ENCODE measurements around the gene OR52K2.
"Not testable (repeated sequence)": the region's sequence is repeated elsewhere in the genome, so short reads cannot be mapped to it uniquely, and the experiment has no call there.

OR52K2 gene

GRCh38 chr11:4480577-4481239, 31.6 kb downstream of the OR52K2 start:
- no peak for DNase-seq (ENCODE audit: low read depth in 2 of 2)

GRCh38 chr11:4481240-4481582, 32.1 kb downstream of the OR52K2 start:
- no peak for DNase-seq (ENCODE audit: low read depth in 2 of 2)

DNA sequence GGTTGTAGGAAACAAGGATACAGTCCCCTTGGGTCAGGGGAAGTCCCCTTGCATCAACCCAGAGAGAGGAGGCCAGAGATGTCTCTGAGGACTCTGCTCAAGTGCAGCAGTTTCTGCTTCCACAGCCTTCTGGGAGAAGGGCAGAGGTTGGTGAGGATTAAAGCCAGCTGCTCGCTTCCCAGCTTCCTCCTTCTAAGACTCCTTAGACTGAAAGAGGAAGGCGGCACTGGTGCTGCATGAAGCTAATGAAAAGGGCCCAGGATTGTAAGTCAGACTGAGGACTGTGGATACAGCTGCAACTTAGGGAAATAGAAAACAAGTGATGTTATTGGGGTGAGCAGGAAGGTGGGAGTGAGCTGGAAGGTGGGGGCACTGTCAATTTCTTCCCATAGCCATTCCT, 33.4 kb downstream of the OR52K2 start, which contains the start of gene OR52K1:
OR52K1 (plus strand) TSS at position 202 of the 400 bp plus-strand sequence. CDS start 6,255 bp downstream, outside the sequence.
- no peak for DNase-seq (ENCODE audit: low read depth in 2 of 2)

DNA sequence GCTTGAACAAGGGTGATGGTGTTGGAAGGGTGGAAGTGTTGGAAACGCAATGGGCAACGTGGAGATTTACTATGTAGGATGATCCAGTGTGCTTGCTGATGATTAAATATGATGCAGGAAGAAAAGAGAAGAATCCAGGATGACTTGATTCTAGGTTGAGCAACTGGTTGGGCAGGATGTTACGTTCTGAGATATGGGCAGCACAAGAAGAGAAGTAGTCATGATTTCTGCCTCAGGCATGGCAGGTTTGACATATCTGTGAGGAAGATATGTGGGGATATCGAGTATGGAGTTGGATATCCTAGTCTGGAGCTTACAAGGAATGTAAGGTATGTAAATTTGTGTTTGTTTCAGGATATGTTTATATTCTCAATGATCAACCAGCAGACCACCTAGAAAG, 35.2 kb downstream of the OR52K2 start:
- DNase-seq (ENCODE audit: low read depth in 2 of 2), result no peak

DNA sequence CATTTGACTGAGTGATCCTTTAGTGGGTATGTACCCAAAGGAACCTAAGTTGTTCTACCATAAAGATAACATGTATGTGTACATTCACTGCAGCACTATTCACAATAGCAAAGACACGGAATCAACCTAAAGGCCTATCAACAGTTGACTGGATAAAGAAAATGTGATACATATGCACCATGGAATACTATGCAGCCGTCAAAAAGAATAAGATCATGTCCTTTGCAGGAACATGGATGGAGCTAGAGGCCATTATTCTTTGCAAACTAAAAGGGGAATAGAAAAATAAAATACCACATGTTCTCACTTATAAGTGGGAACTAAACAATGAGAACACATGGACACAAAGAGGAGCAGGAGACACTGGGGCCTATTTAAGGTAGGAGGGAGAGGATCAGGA, 42.3 kb downstream of the OR52K2 start:
- DNase-seq (ENCODE audit: low read depth in 2 of 2), result not testable (repeated sequence)

DNA sequence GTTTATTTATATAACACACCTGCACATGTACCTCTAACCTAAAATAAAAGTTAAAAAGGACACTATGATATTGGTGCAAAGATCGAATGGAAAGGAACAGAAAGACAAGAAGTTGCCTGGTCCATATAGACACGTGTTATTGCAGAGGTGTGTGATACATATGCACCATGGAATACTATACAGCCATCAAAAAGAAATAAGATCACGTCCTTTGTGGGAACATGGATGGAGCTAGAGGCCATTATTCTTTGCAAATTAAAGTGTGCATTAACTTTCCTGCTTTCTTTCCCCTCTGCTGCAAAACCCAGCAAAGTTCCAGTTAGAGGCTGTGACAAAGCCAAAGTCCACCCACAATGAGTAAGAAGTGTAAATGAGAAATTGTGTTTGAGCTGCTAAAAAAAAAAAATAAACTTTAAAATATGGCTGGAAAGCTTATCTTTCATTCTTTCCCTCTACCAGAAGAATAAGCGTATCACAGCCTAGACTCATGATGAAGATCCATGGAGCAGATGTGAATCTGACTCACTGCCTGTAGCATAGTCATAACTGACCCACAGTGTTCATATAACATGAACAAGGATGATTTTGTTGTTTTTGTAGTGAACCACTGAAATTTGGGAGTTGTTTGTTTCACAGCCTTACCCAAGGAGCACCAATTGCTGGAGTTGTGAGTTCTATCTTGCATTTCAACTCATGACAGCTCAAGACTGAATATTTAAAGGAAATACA, 42.9 kb downstream of the OR52K2 start:
- DNase-seq (ENCODE audit: low read depth in 2 of 2), result no peak

DNA sequence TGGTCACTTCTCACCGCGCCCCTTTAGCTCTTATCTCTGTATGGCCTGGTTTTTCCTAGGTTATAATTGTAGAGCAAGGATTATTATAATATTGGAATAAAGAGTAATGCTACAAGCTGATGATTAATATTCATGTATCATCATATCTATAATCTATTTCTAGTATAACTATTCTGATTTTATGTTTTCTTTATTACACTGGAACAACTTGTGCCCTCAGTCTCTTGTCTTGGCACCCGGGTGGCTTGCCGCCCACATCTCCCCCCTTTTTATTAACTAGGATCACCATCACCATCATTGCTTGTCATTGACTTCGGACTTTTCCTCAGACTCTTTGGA, 44.4 kb downstream of the OR52K2 start:
- no peak for DNase-seq (ENCODE audit: low read depth in 2 of 2)

DNA sequence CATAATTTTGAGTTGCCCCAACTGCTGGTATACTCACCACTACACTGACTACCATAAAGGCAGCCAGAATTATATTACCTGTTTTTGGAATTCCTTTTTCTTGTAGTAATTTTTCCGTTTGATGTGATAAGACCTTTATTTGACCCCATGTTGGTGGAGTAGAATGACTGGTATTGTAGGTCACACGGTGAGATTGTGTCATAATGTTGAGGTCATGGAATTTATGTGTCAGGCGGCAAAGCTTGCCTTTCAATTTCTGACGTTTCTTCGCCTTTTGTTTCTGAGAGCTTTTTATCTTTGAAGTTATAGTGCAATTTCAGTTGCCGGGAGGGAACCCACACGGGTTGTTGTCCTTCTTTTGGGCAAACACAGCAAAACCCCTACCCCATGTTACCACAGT, 46.4 kb downstream of the OR52K2 start:
- DNase-seq (ENCODE audit: low read depth in 2 of 2), result no peak

DNA sequence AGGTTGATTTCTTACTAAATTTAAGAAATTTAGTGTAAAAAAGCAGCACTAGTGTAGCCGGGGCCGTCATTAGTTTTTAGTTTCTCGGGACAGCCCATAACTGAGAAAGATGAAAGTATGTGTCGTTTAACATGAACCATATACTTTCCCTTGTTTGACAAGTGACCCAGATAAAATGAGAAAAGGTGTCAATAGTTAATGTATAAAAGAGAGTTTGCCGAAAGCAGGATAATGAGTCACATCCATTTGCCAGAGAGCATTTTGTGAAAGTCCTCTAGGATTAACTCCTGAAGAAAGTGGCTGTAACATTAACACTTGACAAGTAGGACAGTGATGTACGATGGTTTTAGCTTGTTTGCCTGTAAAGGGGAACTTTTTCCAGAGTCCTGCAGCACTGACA, 46.9 kb downstream of the OR52K2 start:
- no peak for DNase-seq (ENCODE audit: low read depth in 2 of 2)

- DNase-seq (ENCODE audit: low read depth in 2 of 2), result no peak
Measured at GRCh38 chr11:4496557-4497248, 47.6 kb downstream of the OR52K2 start.

All from stimulated activated CD4-positive, alpha-beta T cell treated with anti-CD3 and anti-CD28 coated beads, Interleukin-4, amount 100 ng/mL, for 48 hours (primary cell).